GM19240 (cell line): Measurements from ENCODE around the gene MMS19.

Experiments
- DNase-seq: peaks from one replicate; pipeline ENCODE4 v3.0.0; 2011; ENCODE audit warnings: low spot score; ENCODE audit not compliant: insufficient read length

Gene MMS19, protein sequence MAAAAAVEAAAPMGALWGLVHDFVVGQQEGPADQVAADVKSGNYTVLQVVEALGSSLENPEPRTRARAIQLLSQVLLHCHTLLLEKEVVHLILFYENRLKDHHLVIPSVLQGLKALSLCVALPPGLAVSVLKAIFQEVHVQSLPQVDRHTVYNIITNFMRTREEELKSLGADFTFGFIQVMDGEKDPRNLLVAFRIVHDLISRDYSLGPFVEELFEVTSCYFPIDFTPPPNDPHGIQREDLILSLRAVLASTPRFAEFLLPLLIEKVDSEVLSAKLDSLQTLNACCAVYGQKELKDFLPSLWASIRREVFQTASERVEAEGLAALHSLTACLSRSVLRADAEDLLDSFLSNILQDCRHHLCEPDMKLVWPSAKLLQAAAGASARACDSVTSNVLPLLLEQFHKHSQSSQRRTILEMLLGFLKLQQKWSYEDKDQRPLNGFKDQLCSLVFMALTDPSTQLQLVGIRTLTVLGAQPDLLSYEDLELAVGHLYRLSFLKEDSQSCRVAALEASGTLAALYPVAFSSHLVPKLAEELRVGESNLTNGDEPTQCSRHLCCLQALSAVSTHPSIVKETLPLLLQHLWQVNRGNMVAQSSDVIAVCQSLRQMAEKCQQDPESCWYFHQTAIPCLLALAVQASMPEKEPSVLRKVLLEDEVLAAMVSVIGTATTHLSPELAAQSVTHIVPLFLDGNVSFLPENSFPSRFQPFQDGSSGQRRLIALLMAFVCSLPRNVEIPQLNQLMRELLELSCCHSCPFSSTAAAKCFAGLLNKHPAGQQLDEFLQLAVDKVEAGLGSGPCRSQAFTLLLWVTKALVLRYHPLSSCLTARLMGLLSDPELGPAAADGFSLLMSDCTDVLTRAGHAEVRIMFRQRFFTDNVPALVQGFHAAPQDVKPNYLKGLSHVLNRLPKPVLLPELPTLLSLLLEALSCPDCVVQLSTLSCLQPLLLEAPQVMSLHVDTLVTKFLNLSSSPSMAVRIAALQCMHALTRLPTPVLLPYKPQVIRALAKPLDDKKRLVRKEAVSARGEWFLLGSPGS

GRCh38 chr10:97498076-97498840, at the start of gene MMS19:
Gene MMS19, minus strand, starts transcription at chr10:97498422. Its CDS starts 38 bp downstream, at chr10:97498384.
- DNase-seq = peak; percentile 97

GRCh38 chr10:97547962-97548361, 49.7 kb upstream of the MMS19 start:
- DNase-seq = no peak

DNA sequence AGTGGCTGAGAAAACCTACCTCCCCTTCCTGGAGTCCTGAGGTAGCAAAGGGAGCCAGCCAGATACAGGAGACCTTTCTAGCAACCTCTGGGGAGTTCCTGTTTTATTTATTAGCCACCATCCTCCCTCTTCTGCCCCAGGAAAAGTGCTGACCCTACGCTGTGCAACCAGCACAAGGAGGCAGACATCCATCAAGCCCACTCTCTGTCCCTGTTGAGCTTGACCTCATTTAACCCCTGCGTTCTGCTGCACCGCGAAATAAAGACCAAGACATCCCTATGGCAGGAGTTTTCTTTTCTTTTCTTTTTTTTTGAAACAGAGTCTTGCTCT, 49.0 kb upstream of the MMS19 start:
- no peak for DNase-seq

GRCh38 chr10:97546456-97547270, 48.4 kb upstream of the MMS19 start:
- no peak for DNase-seq

DNA sequence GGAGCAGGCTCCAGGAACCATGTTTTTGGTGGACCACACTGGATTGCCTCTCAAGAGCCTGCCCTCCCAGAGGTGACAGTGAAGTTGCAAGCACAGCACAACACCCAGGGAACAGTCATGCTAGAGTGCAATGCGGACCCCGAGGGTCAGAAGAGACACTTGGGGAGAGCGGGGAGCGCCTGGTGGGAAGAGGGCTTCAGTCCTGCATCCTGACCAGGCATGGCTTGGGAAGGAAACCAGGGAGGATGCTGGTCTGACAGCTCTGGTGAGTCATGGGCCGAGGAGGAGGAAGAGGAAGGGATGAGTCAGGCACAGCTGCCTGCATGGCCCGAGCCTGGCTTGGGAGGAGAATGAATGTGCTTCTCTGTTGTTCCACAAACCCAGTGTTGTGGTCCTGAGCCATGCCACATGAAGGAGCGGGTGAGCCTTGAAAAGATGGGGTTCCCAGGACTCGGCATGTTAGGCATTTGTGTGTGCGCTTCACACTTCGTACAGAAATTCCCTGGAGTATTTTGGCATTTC, 44.9 kb upstream of the MMS19 start:
- no peak for DNase-seq

- DNase-seq = no peak
Observed at GRCh38 chr10:97542169-97543024, 44.2 kb upstream of the MMS19 start.

- DNase-seq = no peak
Observed at GRCh38 chr10:97540669-97541500, 42.7 kb upstream of the MMS19 start.

GRCh38 chr10:97539523-97540200, 41.4 kb upstream of the MMS19 start:
- no peak for DNase-seq

DNA sequence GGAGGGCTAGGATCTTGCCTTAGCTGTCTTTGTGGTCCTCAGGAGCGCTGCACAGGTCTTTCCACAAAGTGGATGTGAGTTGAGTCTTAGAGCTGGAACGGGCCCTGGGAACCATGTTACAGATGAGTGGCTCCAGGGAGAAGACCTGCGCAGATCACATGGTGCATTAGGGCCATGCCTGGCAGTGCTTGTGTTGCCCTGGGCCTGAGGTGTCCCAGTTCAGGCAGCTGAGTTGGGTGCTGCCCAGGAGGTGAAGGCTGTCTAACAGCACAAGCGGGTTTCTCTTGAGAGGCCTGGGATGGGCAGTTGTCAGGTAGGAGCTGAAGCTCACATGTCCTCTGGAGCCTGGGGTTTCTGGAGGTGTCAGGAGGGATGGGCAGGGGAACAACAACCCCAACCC, 40.6 kb upstream of the MMS19 start:
- no peak for DNase-seq

- DNase-seq = no peak
Observed at GRCh38 chr10:97538411-97538810, 40.2 kb upstream of the MMS19 start.

DNA sequence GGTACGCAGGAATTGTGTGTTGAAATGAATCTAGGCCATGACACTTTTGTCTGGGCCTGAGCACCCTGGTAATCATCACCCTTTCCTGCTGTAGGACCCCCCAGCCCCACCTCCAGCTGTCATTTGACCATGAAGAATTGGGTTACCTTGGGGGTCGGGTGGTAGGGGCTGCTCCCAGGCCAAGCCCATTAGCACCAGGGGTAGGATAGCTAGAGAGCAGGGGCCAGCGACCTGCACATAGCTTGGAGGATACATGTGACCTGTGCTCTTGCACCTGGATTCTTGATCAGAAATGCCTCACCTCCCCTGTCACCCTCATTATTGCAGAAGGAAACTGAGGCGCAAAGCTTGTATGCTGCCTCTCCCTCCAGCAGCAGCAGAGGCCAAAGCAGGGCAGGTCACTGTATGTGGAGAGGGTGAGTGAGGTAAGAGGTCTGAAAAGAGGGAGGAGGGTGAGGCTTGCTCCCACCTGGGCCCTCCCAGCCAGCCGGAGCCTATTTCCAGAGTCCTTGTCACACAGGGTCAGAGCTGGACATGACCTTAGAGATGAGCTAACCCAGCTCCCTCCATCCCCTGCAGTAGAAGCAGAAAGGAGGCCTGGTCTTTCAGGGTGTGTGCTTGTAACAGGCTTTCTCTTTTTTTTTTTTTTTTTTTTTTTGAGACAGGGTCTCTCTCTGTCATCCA, 39.1 kb upstream of the MMS19 start:
- DNase-seq = no peak

- DNase-seq = peak; percentile 61
Observed at GRCh38 chr10:97534746-97535367, 36.6 kb upstream of the MMS19 start.

- DNase-seq = no peak
Observed at GRCh38 chr10:97533888-97534287, 35.7 kb upstream of the MMS19 start.

DNA sequence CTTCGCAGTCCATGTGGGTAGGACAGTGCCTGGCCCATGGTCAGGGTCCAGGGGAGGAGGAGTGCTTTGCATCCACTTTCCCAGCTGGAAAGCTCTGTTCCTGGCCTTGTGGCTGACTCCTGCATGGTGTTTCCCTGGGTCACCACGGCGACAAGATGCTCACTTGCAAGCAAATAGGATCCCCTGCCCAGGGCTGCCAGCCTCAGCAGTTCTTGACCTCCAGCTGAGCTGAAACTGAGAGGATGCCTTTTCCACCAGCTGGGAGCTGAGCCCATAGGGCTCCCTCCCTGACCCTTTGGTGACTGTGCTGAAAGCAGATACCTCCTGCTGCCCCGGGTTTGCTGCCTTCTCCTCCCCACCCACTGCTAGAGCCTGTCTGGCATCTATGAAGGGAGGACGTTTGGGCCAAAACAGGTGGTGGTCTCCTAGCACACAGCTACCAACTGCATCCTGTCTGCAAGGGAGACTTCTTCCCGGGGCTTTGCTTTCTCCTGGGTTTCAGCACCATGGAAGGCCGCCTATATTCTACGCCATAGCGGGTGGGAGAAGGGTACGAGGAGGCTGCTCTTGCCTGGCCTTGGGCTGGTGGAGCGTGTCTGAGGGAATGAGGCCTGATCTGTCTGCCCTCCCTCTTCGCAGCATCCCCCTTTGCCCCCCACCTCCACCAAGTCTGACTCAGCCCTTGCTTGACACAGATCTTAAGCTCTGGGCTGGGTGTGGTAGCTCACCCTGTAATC, 34.9 kb upstream of the MMS19 start:
- no peak for DNase-seq

DNA sequence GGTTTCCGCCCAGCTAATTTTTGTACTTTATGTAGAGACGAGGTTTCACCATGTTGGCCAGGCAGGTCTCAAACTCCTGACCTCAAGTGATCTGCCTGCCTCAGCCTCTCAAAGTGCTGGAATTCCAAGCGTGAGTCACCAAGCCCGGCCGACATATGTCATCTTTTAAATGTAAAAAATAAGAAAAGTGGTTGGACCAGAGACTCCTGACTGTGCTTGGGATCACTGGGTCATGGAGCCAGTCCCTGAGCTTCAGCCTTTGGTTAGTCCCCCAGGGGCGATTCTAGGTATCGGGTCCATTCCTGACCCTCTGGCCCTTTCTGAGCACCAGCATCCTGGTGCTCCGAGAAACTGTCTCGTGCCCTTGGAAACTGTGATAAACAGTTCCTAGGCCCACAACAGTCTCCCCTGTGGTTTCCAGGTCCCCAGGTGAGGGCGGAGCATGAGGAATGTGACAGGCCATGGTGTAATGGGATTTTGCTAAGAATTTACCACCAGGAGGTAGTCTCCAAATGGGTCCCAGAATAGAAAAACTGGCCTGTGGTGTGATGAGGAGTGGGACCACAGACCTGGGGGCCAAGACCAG, 33.3 kb upstream of the MMS19 start:
- no peak for DNase-seq
